GM12864 (cell line): Measurements from ENCODE around the gene BFSP2.
"Not testable (repeated sequence)": the region's sequence is repeated elsewhere in the genome, so short reads cannot be mapped to it uniquely, and the experiment has no call there.

ENCODE experiments used
- DNase-seq: peaks from one replicate; pipeline ENCODE4 v3.0.0-alpha.2; 2011; ENCODE audit warnings: low read depth
- H3K4me3 ChIP-seq: 2 replicates; pipeline ENCODE4 v1.5.1; 2011; ENCODE audit warnings: mild to moderate bottlenecking, low read depth, low read length, control low read depth
- CTCF ChIP-seq: IDR thresholded peaks from 2 replicates; pipeline ENCODE4 v1.5.1; 2011; ENCODE audit warnings: low read depth, mild to moderate bottlenecking, moderate library complexity, low read length, control low read depth, inconsistent platforms; ENCODE audit errors: missing control alignments

Gene BFSP2

GRCh38 chr3:133475245-133476010, 75.6 kb downstream of the BFSP2 start:
- peak; percentile 90 for DNase-seq
- TF ChIP-seq CTCF: no peak
- H3K4me3 ChIP-seq: peak overlapping the region; percentile 20; the same call in 1 of the 2 replicates

- no peak for DNase-seq
- H3K4me3 ChIP-seq: peak overlapping the region; percentile 11
- no peak for TF ChIP-seq CTCF
Observed at GRCh38 chr3:133476971-133477375, 77.1 kb downstream of the BFSP2 start.

GRCh38 chr3:133477487-133477886, 77.6 kb downstream of the BFSP2 start:
- no peak for TF ChIP-seq CTCF
- H3K4me3 ChIP-seq: peak overlapping the region; percentile 11; the same call in 1 of the 2 replicates
- peak; percentile 87 for DNase-seq

- peak overlapping the region; percentile 4; the same call in 1 of the 2 replicates for H3K4me3 ChIP-seq
- DNase-seq: no peak
Observed at GRCh38 chr3:133478624-133479023, 78.8 kb downstream of the BFSP2 start.

GRCh38 chr3:133479401-133479800, 79.5 kb downstream of the BFSP2 start:
- DNase-seq: no peak
- no peak for TF ChIP-seq CTCF
- peak overlapping the region; percentile 28; the same call in 1 of the 2 replicates for H3K4me3 ChIP-seq

More at GRCh38 chr3:133478624-133479023, 78.8 kb downstream of the BFSP2 start:
- TF ChIP-seq CTCF: no peak

GRCh38 chr3:133479895-133480669, 80.2 kb downstream of the BFSP2 start:
- H3K4me3 ChIP-seq: peak overlapping the region; percentile 28
- DNase-seq: peak; percentile 93
- TF ChIP-seq CTCF: no peak

- not testable (repeated sequence) for DNase-seq, H3K4me3 ChIP-seq
Observed at GRCh38 chr3:133482474-133482873, 82.6 kb downstream of the BFSP2 start.
